Kidney glomerular epithelial cell (primary cell): ENCODE results near the gene HIP1R.
A peak's percentile ranks its signal among the peaks of the same experiment; 100 is the strongest.

ENCODE experiments used
- DNase-seq: peaks from one replicate; lab custom pipeline; 2025; lab: John Stamatoyannopoulos, UW

HIP1R gene

GRCh38 chr12:122847921-122848421, 12.7 kb downstream of the HIP1R start:
- no peak for DNase-seq

GRCh38 chr12:122848471-122849351, 13.5 kb downstream of the HIP1R start:
- DNase-seq = no peak

DNA sequence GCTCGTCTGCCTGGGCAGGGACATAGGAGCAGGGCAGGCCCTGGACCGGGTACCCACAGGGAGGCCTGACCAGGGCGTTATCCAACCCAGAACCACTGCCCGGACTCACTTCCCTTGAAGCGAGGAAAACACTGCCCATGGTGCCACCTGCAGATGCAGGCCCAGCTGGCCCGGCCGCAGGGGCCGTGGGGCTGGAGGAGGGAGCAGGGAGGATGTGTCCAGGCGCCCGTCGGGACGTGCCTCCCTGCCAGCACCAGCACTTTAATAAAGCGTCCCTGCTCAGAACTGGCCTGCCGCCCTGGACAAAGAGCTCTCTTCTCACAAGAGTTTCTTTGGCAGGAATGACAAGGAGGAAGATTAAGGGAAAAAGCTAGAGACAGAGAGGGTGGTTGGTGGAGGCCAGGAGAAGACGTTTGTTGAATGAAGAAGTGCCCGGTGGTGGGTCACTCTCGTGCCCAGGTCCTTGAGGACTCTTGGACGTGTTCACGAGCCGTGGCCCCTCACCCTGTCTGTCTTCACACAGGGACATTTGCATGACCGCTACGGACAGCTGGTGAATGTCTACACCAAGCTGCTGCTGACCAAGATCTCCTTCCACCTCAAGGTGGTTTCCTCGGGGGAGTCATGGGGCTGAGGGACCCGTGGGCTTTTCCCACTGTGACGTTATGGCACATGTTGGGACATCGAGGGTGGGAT, 14.2 kb downstream of the HIP1R start:
- DNase-seq = no peak

DNA sequence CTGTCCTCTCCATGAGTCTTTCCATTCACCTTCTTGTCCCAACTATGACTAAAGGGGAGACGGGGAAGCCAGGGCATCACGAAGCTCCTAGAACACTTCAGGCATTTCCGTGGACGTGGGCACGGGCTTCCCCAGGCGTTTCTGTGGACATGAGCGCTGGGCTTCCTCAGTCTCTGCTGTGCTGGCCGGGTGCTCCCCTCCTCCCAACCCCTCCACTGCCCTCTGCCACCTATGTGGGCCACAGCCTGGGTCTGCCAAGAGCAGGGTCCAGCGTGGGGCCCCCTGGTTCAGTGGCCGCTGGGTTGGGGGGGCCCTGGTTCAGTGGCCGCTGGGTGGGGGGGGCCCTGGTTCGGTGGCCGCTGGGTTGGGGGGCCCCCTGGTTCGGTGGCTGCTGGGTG, 14.8 kb downstream of the HIP1R start:
- DNase-seq = no peak

DNA sequence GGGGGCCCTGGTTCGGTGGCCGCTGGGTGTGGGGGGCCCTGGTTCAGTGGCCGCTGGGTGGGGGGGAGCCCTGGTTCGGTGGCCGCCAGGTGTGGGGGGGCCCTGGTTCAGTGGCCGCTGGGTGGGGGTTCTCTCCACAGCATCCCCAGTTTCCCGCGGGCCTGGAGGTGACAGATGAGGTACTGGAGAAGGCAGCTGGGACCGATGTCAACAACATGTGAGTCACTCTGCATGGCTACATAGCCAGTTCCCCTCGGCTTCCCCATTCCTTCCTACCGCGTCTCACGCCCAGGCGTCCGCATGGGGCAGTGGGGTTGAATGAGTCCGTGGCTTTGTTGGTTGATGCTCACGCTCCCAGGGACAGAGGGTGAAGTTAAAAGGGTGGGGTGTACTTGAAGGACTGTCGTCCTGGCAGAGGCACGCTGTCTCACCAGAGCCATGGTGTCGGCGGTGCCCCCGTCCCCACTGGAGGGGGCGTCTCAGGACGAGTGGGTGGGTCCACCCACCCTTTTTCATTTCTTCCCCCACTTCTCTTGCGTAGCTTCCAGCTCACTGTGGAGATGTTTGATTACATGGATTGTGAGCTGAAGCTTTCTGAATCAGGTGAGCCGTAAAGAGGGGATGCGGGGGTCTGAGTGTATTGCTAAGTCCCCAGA, 15.6 kb downstream of the HIP1R start:
- DNase-seq = no peak

- DNase-seq = peak; percentile 36
Measured at GRCh38 chr12:122851820-122852219, 16.6 kb downstream of the HIP1R start.

DNA sequence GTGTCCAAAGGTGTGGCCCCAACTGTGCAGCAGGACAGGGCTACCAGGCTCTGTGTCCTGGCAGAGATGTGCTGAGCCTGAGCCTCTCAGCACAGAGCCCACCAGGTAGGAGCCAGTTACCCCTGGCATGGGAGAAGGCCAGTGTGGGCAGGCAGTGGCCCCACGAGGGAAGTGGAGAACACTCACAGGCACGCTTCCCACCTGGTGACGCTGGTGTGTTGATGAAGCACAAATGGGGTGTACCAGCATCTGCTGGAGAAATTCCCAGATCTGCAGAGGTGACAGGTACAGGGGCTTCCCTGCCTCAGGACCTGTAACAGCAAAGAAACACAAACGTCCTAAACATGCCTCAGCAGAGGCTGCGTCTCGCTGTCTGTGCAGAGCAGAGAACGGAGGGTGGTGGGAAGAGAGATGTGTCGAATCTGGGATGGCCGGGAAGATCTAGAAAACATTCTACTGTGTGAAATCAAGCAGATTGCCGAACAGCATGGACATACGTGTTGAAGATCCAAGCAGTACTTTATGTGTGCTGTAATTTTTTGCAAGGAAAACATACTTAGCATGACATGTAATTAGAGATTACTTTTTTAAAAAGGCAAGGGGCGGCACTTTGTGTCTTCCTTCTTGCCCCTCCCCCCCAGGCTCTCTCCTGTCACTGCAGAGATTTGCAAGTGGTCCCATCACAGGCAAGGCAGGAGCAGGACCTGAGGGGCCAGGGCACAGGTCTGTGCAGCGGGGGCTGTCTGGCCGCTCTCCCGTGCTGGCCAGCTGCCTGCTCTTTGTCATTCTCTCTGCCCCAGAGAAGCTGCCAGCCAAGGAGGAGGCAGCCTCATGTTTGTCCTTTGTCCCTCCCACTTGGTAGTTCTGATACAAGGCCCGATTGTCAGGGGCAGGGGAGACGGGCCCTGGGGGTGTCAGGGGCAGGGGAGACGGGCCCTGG, 17.3 kb downstream of the HIP1R start:
- DNase-seq = no peak

DNA sequence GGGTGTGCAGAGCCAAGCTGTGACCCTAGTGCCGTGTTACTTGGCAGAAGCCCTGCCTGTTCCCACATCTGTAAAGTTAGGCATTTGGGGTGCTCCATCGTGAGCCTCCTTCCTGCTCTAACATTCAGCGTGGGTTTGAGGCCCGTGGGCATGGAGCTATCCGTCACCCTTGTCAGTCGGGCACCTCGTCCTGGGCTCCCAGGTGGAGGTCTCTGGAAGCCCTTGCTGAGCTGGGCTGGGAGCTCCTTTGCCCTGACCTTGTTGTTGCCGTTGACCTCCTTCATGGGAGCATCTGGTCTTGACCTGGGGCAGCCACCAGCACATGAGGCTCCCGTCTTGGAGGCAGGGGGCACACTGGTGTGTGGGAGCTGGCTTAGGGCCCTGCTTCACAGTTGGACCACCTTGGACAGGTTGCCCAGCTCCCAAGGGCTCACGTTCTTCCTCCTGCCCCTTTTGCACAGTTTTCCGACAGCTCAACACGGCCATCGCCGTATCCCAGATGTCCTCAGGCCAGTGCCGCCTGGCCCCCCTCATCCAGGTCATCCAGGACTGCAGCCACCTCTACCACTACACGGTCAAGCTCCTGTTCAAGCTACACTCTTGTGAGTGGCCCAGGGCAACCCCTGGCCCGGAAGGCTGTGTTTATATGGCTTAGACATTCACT, 18.5 kb downstream of the HIP1R start:
- no peak for DNase-seq

- no peak for DNase-seq
Measured at GRCh38 chr12:122854554-122854953, 19.3 kb downstream of the HIP1R start.

DNA sequence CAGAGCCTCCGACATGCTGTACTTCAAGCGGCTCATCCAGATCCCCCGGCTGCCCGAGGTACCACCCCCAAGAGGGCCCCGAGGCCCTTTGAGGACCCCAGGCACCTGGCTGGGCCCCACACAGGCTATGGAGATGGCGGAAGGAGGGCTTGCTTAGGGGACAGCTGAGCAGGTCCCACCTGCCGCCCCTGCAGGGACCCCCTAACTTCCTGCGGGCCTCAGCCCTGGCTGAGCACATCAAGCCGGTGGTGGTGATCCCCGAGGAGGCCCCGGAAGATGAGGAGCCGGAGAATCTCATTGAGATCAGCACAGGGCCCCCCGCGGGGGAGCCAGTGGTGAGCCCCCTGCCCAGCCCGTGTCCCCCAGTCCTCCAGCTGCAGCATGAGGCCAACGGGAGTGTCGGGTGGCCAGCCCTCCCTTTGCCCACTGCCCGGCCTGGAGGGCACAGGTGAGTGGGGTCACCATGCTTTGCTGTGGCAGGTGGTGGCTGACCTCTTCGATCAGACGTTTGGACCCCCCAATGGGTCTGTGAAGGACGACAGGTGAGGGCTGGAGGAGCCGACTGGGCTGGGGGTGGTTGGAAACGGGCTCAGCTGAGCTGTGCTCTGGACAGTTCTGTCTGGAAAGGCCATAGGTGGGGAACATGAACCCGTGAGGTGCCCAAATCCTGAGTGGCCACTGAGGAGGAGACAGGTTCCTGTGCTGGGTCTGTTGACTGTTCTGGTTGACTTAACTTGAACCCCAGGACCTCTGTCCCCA, 20.0 kb downstream of the HIP1R start:
- no peak for DNase-seq

DNA sequence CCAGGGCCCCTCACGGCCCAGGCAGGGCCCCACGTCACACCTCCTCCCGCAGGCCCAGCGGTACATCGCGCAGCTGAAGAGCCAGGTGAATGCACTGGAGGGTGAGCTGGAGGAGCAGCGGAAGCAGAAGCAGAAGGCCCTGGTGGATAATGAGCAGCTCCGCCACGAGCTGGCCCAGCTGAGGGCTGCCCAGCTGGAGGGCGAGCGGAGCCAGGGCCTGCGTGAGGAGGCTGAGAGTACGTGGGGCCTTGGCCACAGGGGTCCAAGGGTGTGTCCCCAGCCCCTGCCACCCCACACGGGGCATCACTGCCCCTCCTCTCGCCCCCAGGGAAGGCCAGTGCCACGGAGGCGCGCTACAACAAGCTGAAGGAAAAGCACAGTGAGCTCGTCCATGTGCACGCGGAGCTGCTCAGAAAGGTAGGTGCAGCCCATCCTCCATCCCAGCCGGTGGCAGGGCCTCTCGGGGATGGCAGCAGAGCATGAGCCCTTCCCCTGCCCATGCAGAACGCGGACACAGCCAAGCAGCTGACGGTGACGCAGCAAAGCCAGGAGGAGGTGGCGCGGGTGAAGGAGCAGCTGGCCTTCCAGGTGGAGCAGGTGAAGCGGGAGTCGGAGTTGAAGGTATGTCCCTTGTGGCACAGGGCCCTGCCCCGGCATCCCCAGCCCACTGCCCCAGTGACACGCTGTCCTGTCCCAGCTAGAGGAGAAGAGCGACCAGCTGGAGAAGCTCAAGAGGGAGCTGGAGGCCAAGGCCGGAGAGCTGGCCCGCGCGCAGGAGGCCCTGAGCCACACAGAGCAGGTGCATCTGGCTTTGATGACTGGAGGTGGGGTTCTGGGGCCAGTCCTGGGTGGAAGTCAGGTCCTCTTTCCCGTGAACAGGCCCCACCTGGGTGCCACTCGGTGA, 20.9 kb downstream of the HIP1R start:
- no peak for DNase-seq

DNA sequence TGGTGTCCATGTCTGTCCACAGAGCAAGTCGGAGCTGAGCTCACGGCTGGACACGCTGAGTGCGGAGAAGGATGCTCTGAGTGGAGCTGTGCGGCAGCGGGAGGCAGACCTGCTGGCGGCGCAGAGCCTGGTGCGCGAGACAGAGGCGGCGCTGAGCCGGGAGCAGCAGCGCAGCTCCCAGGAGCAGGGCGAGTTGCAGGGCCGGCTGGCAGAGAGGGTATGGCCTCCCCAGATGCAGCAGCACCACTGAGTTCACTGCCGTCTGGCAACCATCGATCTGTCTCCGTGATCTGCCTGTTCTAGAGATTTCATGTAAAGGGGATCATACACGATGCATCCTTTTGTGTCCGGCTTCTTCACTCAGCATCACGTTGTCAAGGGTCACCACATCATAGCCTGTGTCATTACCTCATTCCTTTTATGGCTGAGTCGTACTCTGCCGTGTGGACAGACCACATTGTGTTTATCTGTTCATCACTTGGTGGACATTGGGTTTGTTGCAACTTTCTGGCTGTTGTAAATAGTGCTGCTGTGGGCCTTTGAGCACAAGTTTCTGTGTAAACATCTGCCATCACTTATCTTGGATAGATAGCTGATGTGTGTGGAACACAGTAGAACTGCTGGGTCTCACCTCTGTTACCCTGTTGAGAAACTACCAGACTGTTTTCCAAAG, 21.9 kb downstream of the HIP1R start:
- no peak for DNase-seq

- no peak for DNase-seq
Measured at GRCh38 chr12:122858171-122858570, 22.9 kb downstream of the HIP1R start.

DNA sequence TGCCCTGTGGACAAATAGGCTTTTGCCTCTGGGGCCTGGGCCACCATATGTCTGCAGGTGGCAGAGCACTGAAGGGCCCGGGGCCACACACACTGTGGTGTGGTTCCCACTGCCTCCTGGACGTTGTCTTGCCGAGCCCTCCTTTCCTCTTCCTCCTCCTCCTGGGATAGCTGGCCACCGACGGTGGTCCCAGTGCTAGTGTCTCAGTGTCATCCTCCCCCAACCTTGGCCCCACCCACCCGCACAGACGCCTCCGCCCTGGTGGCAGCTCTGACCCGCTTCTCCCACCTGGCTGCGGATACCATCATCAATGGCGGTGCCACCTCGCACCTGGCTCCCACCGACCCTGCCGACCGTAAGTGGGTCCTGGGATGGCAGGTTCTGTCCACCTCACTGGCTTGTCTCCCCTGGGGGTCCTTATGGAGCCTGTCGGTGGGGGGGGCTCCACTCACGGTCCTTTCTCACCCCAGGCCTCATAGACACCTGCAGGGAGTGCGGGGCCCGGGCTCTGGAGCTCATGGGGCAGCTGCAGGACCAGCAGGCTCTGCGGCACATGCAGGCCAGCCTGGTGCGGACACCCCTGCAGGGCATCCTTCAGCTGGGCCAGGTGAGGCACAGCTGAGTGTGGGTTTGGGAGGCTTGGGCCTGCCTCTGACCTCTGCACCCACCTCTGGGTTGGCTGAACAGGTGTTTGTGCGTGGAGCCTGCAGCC, 23.5 kb downstream of the HIP1R start:
- DNase-seq = no peak

DNA sequence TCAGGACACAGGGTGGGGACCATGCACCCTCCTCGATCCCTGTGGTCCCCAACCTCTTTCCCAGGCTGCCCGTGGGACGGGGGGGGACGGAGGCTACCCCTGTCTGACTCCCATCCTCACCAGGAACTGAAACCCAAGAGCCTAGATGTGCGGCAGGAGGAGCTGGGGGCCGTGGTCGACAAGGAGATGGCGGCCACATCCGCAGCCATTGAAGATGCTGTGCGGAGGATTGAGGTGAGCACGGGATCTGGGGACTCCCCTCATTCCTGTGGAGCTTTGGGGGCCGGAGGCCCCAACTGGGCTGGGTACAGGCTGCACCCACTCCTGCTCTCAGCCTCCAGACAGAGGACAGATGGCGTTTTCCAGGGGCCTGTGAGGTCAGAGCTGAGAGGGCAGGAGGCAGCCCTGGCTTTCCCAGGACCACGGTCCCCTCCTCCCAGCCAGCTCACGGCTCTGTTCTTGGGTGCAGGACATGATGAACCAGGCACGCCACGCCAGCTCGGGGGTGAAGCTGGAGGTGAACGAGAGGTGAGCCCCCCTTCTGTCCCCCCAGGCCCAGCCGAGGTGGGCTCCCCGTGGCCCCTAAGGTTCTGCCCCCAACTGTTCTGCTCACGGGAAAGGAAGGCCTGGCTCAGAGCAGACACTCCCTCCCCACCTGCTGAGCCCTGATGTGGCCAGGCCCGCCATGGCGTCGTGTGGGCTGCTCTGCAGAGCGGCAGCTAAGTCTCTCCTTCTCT, 24.2 kb downstream of the HIP1R start:
- DNase-seq = no peak

DNA sequence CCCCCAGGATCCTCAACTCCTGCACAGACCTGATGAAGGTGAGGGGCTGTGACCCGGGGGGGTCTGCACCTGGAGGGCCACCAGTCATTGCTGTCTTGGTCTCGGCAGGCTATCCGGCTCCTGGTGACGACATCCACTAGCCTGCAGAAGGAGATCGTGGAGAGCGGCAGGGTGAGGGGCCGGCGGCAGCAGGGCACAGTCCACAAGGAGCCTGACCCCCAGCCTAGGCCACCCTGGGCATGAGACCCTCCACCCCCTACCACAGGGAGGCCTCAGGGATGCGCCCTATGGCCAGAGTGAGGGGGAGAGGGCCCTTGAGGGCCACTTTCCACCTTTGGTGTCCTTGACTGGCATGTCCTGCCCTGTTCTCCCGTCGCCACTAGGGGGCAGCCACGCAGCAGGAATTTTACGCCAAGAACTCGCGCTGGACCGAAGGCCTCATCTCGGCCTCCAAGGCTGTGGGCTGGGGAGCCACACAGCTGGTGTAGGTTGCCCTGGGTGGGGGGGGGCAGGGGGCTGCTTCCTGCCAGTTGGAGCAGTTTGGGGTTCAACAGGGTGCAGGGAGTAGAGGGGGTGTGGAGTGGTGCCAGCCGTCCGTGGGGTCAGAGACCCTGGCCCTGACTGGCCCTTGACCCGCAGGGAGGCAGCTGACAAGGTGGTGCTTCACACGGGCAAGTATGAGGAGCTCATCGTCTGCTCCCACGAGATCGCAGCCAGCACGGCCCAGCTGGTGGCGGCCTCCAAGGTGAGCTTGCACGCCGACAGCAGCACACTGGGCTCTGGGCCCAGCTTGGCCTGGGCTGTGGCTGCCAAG, 25.0 kb downstream of the HIP1R start:
- peak; percentile 53 for DNase-seq
